ENCODE data around the gene TBX19. TPM values are rescaled to one million over a fixed set of nuclear protein-coding genes. Genes with fewer than 3 reads are reported as not detected.

Gene TBX19
- 0.33 and 1.1 TPM in 2 replicates for total RNA-seq

DNA sequence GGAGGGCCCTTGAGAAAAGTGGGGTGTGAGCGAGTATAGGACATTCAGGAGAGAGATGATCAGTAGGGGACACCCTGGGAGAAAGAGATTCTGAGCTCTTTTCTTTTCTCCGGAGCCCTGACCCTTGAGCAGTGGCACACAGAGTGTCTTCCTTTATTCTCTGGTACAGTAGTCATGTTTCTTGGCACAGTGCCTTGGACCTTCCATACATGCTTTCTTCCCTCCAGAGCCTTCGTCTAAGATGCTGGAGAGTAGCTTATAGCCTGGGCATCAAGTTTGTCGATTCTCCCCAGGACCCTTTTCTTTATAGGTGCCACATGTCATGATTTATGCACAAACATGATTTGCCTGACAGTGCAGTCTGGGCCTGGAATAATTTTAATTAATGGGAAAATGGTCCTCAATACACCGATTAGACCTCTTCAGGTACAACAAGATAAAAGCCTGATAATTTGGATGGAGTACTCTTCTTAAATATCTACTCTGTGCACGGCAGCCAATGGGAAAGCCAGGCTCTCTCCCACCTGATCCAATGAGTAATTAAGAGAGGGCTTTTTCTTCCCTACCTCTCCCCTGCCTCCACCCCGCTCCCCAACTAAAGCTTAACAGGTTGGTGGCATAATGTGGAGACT is at the start of gene TBX19:
TSS of gene TBX19 (plus strand) at position 582 of the 632 bp plus-strand sequence. CDS start 214 bp downstream, outside the sequence.

Other genes with a start within 250 kb of the TBX19 start
- 12.0 and 12.9 TPM in 2 replicates for gene GPR161, start 143.9 kb upstream of the TBX19 start, total RNA-seq
- 41.9 and 46.4 TPM in 2 replicates for gene TIPRL, start 101.9 kb upstream of the TBX19 start, total RNA-seq
- 41.5 and 41.6 TPM in 2 replicates for gene SFT2D2, start 54.9 kb upstream of the TBX19 start, total RNA-seq

Data from uterine smooth muscle cell (primary cell).